K562 (cell line): ENCODE data around the gene PARD3. TPM values are rescaled to one million over a fixed set of nuclear protein-coding genes. Genes with fewer than 3 reads are reported as not detected.

Experiments used
- ATAC-seq: fragments of 200-7000 bp; cut with Tn5 transposase; 3 replicates; pipeline ENCODE4 v1.9.1; 2020; ENCODE audit warnings: moderate library complexity
- BruUV-seq: library from RNA; stranded (reverse); fragments of 400-500 nt; replicated peaks from 2 replicates; lab custom pipeline; 2021; lab: Mats Ljungman, UMichigan
- CTCF ChIA-PET: fragments of 300-600 bp; formaldehyde crosslinking; extraction: SDS; loops from one replicate; lab custom pipeline; 2021; ENCODE audit warnings: low intra/inter-chr PET ratio; lab: Yijun Ruan, JAX
- POLR2A ChIA-PET: fragments of 300-600, 350-650 bp; sonication (Branson Sonifier 250); formaldehyde crosslinking; extraction: SDS; loops from one replicate; lab custom pipeline; 2021; ENCODE audit warnings: antibody characterized with exemption, inconsistent platforms; lab: Yijun Ruan, JAX
- DNase-seq, 4 experiments: peaks; one replicate each; pipeline versions ENCODE4 v3.0.0 to v3.0.0-alpha.2; 2011 to 2018; ENCODE audit warnings: low spot score in 3 of 4, mixed read lengths in 3 of 4; ENCODE audit errors: extremely low read depth in 1 of 4
- FAIRE-seq: peaks from 2 replicates; lab custom pipeline; 2011; peaks lifted over from hg19 to GRCh38; lab: Jason Lieb, UNC
- H2AFZ ChIP-seq: 2 replicates; pipeline ENCODE4 v1.6.0; 2011; ENCODE audit warnings: low read depth, low read length, control low read depth, inconsistent platforms
- H3K27ac ChIP-seq: fragments of 200-600 bp; 3 replicates; pipeline ENCODE4 v1.8.0; 2011; ENCODE audit warnings: low read depth, mild to moderate bottlenecking, control low read depth, inconsistent platforms, low read length, moderate library complexity, mixed read lengths; ENCODE audit errors: extremely low read depth
- H3K27me3 ChIP-seq, 2 experiments: fragments of 300-600 bp in 1 of 2; 2 replicates in 1 of 2; 3 replicates in 1 of 2; pipeline versions ENCODE4 v1.6.0 to v1.8.0; 2011; ENCODE audit warnings: inconsistent platforms in 2 of 2, low read length in 2 of 2, mild to moderate bottlenecking in 1 of 2, mixed read lengths in 1 of 2, moderate library complexity in 1 of 2; ENCODE audit not compliant: control insufficient read depth in 2 of 2, insufficient read depth in 2 of 2
- H3K36me3 ChIP-seq: fragments of 300-600 bp; 3 replicates; pipeline ENCODE4 v1.8.0; 2011; ENCODE audit warnings: mild to moderate bottlenecking, low read length, inconsistent platforms; ENCODE audit not compliant: control insufficient read depth, insufficient read depth
- H3K4me1 ChIP-seq, 2 experiments: fragments of 200-600 bp in 1 of 2; replicated peaks in 1 of 2; 2 replicates in 1 of 2; 3 replicates in 1 of 2; pipeline versions ENCODE4 v1.5.1 to v1.8.0; 2011; ENCODE audit warnings: inconsistent platforms in 2 of 2, low read length in 2 of 2, mild to moderate bottlenecking in 1 of 2, mixed read lengths in 1 of 2, moderate library complexity in 1 of 2; ENCODE audit not compliant: control insufficient read depth in 2 of 2, insufficient read depth in 2 of 2
- H3K4me2 ChIP-seq: 2 replicates; pipeline ENCODE4 v1.6.1; 2011; ENCODE audit warnings: low read length, control low read depth, inconsistent platforms, mixed read lengths; ENCODE audit not compliant: insufficient read depth
- H3K4me3 ChIP-seq: fragments of 200-600 bp; sonication (generic), shearing (Covaris generic); 2 replicates; pipeline ENCODE4 v1.5.1; 2016; ENCODE audit warnings: control low read depth, inconsistent platforms
- H3K79me2 ChIP-seq: fragments of 200-600 bp; 3 replicates; pipeline ENCODE4 v1.8.0; 2011; ENCODE audit warnings: low read length, inconsistent platforms; ENCODE audit not compliant: control insufficient read depth, insufficient read depth
- H3K9ac ChIP-seq, 2 experiments: 2 replicates each; pipeline versions ENCODE4 v1.6.0 to v1.6.1; 2011; ENCODE audit warnings: low read depth in 2 of 2, low read length in 2 of 2, control low read depth in 1 of 2, inconsistent platforms in 1 of 2, mild to moderate bottlenecking in 1 of 2, mixed read lengths in 1 of 2; ENCODE audit not compliant: insufficient read depth in 1 of 2
- H3K9me1 ChIP-seq: one replicate; pipeline ENCODE4 v1.6.0; 2011; ENCODE audit warnings: inconsistent platforms, mild to moderate bottlenecking, low read length, moderate library complexity; ENCODE audit not compliant: control insufficient read depth, insufficient read depth
- H3K9me3 ChIP-seq: replicated peaks from 2 replicates; pipeline ENCODE4 v1.5.1; 2011; ENCODE audit warnings: low read depth, low read length, inconsistent platforms; ENCODE audit not compliant: control insufficient read depth, insufficient read depth
- H4K20me1 ChIP-seq: replicated peaks from 2 replicates; pipeline ENCODE4 v1.6.1; 2011; ENCODE audit warnings: low read length, inconsistent platforms, mixed read lengths; ENCODE audit not compliant: control insufficient read depth, insufficient read depth
- ATF7 ChIP-seq: fragments of 450-650 bp; IDR thresholded peaks from 2 replicates; pipeline ENCODE4 v1.7.1; 2014; ENCODE audit warnings: mild to moderate bottlenecking, moderate library complexity
- BACH1 ChIP-seq: fragments of 200-800 bp; sonication (Bioruptor generic); IDR thresholded peaks from 2 replicates; pipeline ENCODE4 v1.6.1; 2016; ENCODE audit warnings: missing genetic modification characterization, missing compliant biosample characterization
- COPS2 ChIP-seq: fragments of 450-650 bp; conservative IDR thresholded peaks from 2 replicates; pipeline ENCODE4 v1.6.1; 2016; ENCODE audit warnings: mild to moderate bottlenecking, moderate library complexity
- E2F4 ChIP-seq: sonication (generic); formaldehyde crosslinking; IDR thresholded peaks from 2 replicates; pipeline ENCODE4 v1.8.0; 2022; ENCODE audit warnings: mild to moderate bottlenecking, low read depth, missing genetic modification reagents
- ETV5 ChIP-seq: sonication (generic); formaldehyde crosslinking; IDR thresholded peaks from 2 replicates; pipeline ENCODE4 v1.4.0; 2020; ENCODE audit warnings: low read depth, mild to moderate bottlenecking, missing genetic modification reagents
- GABPA ChIP-seq: fragments of 200-800 bp; sonication (Bioruptor generic); conservative IDR thresholded peaks from 2 replicates; pipeline ENCODE4 v1.6.1; 2016; ENCODE audit warnings: low read depth, missing genetic modification characterization, missing compliant biosample characterization
- HMGN3 ChIP-seq: IDR thresholded peaks from 2 replicates; pipeline ENCODE4 v1.6.1; 2011; ENCODE audit warnings: borderline replicate concordance, low read depth, mild to moderate bottlenecking, mixed read lengths, low read length; ENCODE audit not compliant: insufficient read length; ENCODE audit errors: extremely low read depth
- MAX ChIP-seq: sonication (generic); formaldehyde crosslinking; IDR thresholded peaks from 2 replicates; pipeline ENCODE4 v1.9.0; 2022; ENCODE audit warnings: mild to moderate bottlenecking, missing genetic modification reagents
- MIER1 ChIP-seq: fragments of 450-650 bp; IDR thresholded peaks from 2 replicates; pipeline ENCODE4 v1.6.1; 2016; ENCODE audit warnings: antibody characterized with exemption, mild to moderate bottlenecking, low read depth
- SETDB1 ChIP-seq: IDR thresholded peaks from one replicate; pipeline ENCODE4 v1.6.1; 2012; ENCODE audit warnings: low read length, control low read depth, inconsistent platforms
- SNIP1 ChIP-seq: fragments of 450-650 bp; IDR thresholded peaks from 2 replicates; pipeline ENCODE4 v1.7.1; 2017; ENCODE audit warnings: low read depth, mild to moderate bottlenecking
- THRA ChIP-seq: fragments of 450-650 bp; IDR thresholded peaks from 2 replicates; pipeline ENCODE4 v1.6.1; 2017; ENCODE audit warnings: mild to moderate bottlenecking, moderate library complexity
- TRIM28 ChIP-seq: fragments of 450-650 bp; IDR thresholded peaks from 2 replicates; pipeline ENCODE4 v1.6.1; 2017
- ZNF140 ChIP-seq: fragments of 250-450 bp; sonication (Bioruptor Pico); IDR thresholded peaks from 2 replicates; pipeline ENCODE4 v1.8.0; 2021; ENCODE audit warnings: moderate library complexity, mild to moderate bottlenecking, inconsistent platforms
- ZNF77 ChIP-seq: fragments of 250-450 bp; sonication (Bioruptor Pico); IDR thresholded peaks from 2 replicates; pipeline ENCODE4 v1.5.0; 2020
- WGBS: fragments of 100-300 bp; shearing (Covaris generic); methylation state at CpG from one replicate; pipeline ENCODE4 v1.1.6; 2016; ENCODE audit warnings: low coverage, mixed read lengths; ENCODE audit not compliant: insufficient coverage; ENCODE audit errors: missing lambda C conversion rate; 5-methylcytosine and 5-hydroxymethylcytosine counted together
- in situ Hi-C: fragments of 300-500 bp; cut with MboI; formaldehyde crosslinking; loops from 4 replicates; pipeline ENCODE4 v1.15.0; 2018; ENCODE audit warnings: inconsistent platforms, mixed read lengths
- intact Hi-C: fragments of 100-400 bp; cut with micrococcal nuclease; formaldehyde crosslinking; loops from 2 replicates; pipeline ENCODE4 v1.14.2; 2022
- polyA plus RNA-seq, 8 experiments: library from polyadenylated mRNA; depleted of rRNA in 4 of 8; stranded (reverse) in 5 of 8; unstranded in 3 of 8; fragments of >200 nt; fragmentation: Nextera tagmentation in 2 of 8; fragmentation: Illumina TruSeq in 1 of 8; extraction: Ambion mirVana in 2 of 8; extraction: Trizol in 1 of 8; gene quantifications; 2 replicates each; pipeline versions ENCODE4 v1.2.1 to v1.2.3, GENCODE V29; 2011 to 2014; ENCODE audit warnings: inconsistent platforms in 1 of 8, missing spikeins in 1 of 8
- total RNA-seq, 7 experiments: library from RNA; depleted of rRNA in 6 of 7; stranded (reverse); fragments of >200 nt in 6 of 7; fragmentation: Illumina TruSeq in 2 of 7; extraction: Trizol in 2 of 7; gene quantifications; 2 replicates each; pipeline versions ENCODE4 v1.2.1 to v1.2.3, GENCODE V29; 2011 to 2021; ENCODE audit warnings: low replicate concordance in 1 of 7

PARD3 gene
- total and polyA plus RNA-seq, 9 of the 15 experiments (the other 6 are each of a cell fraction or from before 2014, with no cell fraction given), result 2.7 to 11.7 (median 7.7) TPM

- H3K4me1 ChIP-seq, result no peaks in the 10 kb centered on the region
- ATAC-seq, result no peak
- BruUV-seq, result no TSS peak
- TF ChIP-seq MAX (CRISPR knock-in tag) (no peak), ZNF77 (CRISPR knock-in tag) (no peak), TRIM28 (no peak), E2F4 (CRISPR knock-in tag) (no peak), ZNF140 (CRISPR knock-in tag) (no peak), HMGN3 (no peak), ATF7 (no peak), BACH1 (tag) (no peak), GABPA (tag) (no peak), SETDB1 (no peak), THRA (no peak), MIER1 (no peak), SNIP1 (no peak), COPS2 (no peak), ETV5 (CRISPR knock-in tag) (no peak)
- TF ChIP-seq, all 486 proteins: peak for 0
- POLR2A ChIA-PET, result interaction anchor here (0.6 kb wide), 1 partner anchor 23 kb away, joined by 3 read pairs; no protein-coding TSS in a partner anchor
- CTCF ChIA-PET, result no interaction called here
- FAIRE-seq (no peak), DNase-seq (no peak)
- intact Hi-C loops, result no loop called here
- H4K20me1 ChIP-seq, result no peaks in the 10 kb centered on the region; the same call in 1 of the 2 replicates
- no peaks in the 10 kb centered on the region; a peak in 1 of 5 replicates for H3K27me3 ChIP-seq
- WGBS, result 37% methylated on average over 5 of the region's 5 CpGs
- H3K27ac ChIP-seq, result no peak overlapping the region
- peaks cover 2% of the 10 kb centered on the region for H3K9me1 ChIP-seq
- in situ Hi-C loops, result no loop called here
- H3K4me3 ChIP-seq, result no peak overlapping the region
- H3K9ac ChIP-seq, result no peak overlapping the region
- no peaks in the 10 kb centered on the region for H3K36me3 ChIP-seq
- no peaks in the 10 kb centered on the region for H3K9me3 ChIP-seq
- no peak overlapping the region for H2AFZ ChIP-seq
- H3K4me2 ChIP-seq, result no peak overlapping the region
- H3K79me2 ChIP-seq, result no peaks in the 10 kb centered on the region
Observed at GRCh38 chr10:34800624-34801023, 14.5 kb downstream of the PARD3 start.
